ENCODE measurements around the gene RAPGEF6.

Gene RAPGEF6

GRCh38 chr5:131610198-131611063, 24.6 kb downstream of the RAPGEF6 start:
- no peak for TF ChIP-seq FOXP2 (optimal IDR thresholded peaks at IDR 0.05; ENCODE audit: control extremely low read depth, extremely low read length, insufficient read depth)
- Histone ChIP-seq H3K4me3 (no peak overlapping the region), H3K9ac (ENCODE audit: insufficient read length) (no peak overlapping the region), H3K9me3 (ENCODE audit: low read depth, low read length) (no peaks in the 10 kb centered on the region), H3K27ac (no peak overlapping the region), H3K36me3 (ENCODE audit: insufficient read depth, low read length) (no peaks in the 10 kb centered on the region; the same call in 1 of the 2 replicates)
- no peak for DNase-seq (ENCODE audit: low read depth, low spot score)

- TF ChIP-seq POLR2AphosphoS5 (IDR thresholded peaks at IDR 0.05; ENCODE audit: borderline replicate concordance, low read depth, low read length) (no peak), EZH2 (IDR thresholded peaks at IDR 0.05) (no peak), FOXP2 (optimal IDR thresholded peaks at IDR 0.05; ENCODE audit: control extremely low read depth, extremely low read length, insufficient read depth) (no peak)
- DNase-seq (ENCODE audit: low read depth, low spot score), result no peak
- H3K9ac ChIP-seq (ENCODE audit: insufficient read length), result no peak overlapping the region
- H3K9me3 ChIP-seq (ENCODE audit: low read depth, low read length), result no peaks in the 10 kb centered on the region
- H3K4me3 ChIP-seq, result no peak overlapping the region
- no peak overlapping the region for H3K27ac ChIP-seq
- no peaks in the 10 kb centered on the region; the same call in 1 of the 2 replicates for H3K36me3 ChIP-seq (ENCODE audit: insufficient read depth, low read length)
Observed at GRCh38 chr5:131609774-131610173, 25.3 kb downstream of the RAPGEF6 start.

GRCh38 chr5:131608597-131608996, 26.4 kb downstream of the RAPGEF6 start:
- no peak for DNase-seq (ENCODE audit: low read depth, low spot score)

GRCh38 chr5:131607903-131608540, 27.0 kb downstream of the RAPGEF6 start:
- DNase-seq (ENCODE audit: low read depth, low spot score), result no peak
- TF ChIP-seq FOXP2 (optimal IDR thresholded peaks at IDR 0.05; ENCODE audit: control extremely low read depth, extremely low read length, insufficient read depth), result no peak
- no peak for TF ChIP-seq EZH2 (IDR thresholded peaks at IDR 0.05)
- TF ChIP-seq POLR2AphosphoS5 (IDR thresholded peaks at IDR 0.05; ENCODE audit: borderline replicate concordance, low read depth, low read length), result no peak
- Histone ChIP-seq H3K36me3 (ENCODE audit: insufficient read depth, low read length) (peaks cover 5% of the 10 kb centered on the region; the same call in 1 of the 2 replicates), H3K4me3 (no peak overlapping the region), H3K27ac (no peak overlapping the region), H3K9me3 (ENCODE audit: low read depth, low read length) (no peaks in the 10 kb centered on the region), H3K9ac (ENCODE audit: insufficient read length) (no peak overlapping the region)

More at GRCh38 chr5:131608597-131608996, 26.4 kb downstream of the RAPGEF6 start:
- H3K9ac ChIP-seq (ENCODE audit: insufficient read length), result no peak overlapping the region
- no peak overlapping the region for H3K27ac ChIP-seq
- no peaks in the 10 kb centered on the region for H3K9me3 ChIP-seq (ENCODE audit: low read depth, low read length)
- TF ChIP-seq EZH2 (IDR thresholded peaks at IDR 0.05) (no peak), FOXP2 (optimal IDR thresholded peaks at IDR 0.05; ENCODE audit: control extremely low read depth, extremely low read length, insufficient read depth) (no peak), POLR2AphosphoS5 (IDR thresholded peaks at IDR 0.05; ENCODE audit: borderline replicate concordance, low read depth, low read length) (no peak)
- H3K36me3 ChIP-seq (ENCODE audit: insufficient read depth, low read length), result 0 out of 2 replicates have a peak, but pooled peaks cover 4% of the 10 kb centered on the region
- H3K4me3 ChIP-seq, result no peak overlapping the region

GRCh38 chr5:131607418-131607817, 27.6 kb downstream of the RAPGEF6 start:
- Histone ChIP-seq H3K9me3 (ENCODE audit: low read depth, low read length) (no peaks in the 10 kb centered on the region), H3K4me3 (no peak overlapping the region), H3K9ac (ENCODE audit: insufficient read length) (no peak overlapping the region), H3K36me3 (ENCODE audit: insufficient read depth, low read length) (peaks cover 11% of the 10 kb centered on the region), H3K27ac (no peak overlapping the region)
- no peak for DNase-seq (ENCODE audit: low read depth, low spot score)
- TF ChIP-seq FOXP2 (optimal IDR thresholded peaks at IDR 0.05; ENCODE audit: control extremely low read depth, extremely low read length, insufficient read depth), result no peak
- TF ChIP-seq EZH2 (IDR thresholded peaks at IDR 0.05), result no peak
- TF ChIP-seq POLR2AphosphoS5 (IDR thresholded peaks at IDR 0.05; ENCODE audit: borderline replicate concordance, low read depth, low read length), result no peak

GRCh38 chr5:131605086-131605485, 29.9 kb downstream of the RAPGEF6 start:
- Histone ChIP-seq H3K36me3 (ENCODE audit: insufficient read depth, low read length) (peaks cover 16% of the 10 kb centered on the region), H3K4me3 (no peak overlapping the region), H3K9ac (ENCODE audit: insufficient read length) (no peak overlapping the region), H3K9me3 (ENCODE audit: low read depth, low read length) (no peaks in the 10 kb centered on the region), H3K27ac (no peak overlapping the region)
- no peak for TF ChIP-seq FOXP2 (optimal IDR thresholded peaks at IDR 0.05; ENCODE audit: control extremely low read depth, extremely low read length, insufficient read depth)
- TF ChIP-seq POLR2AphosphoS5 (IDR thresholded peaks at IDR 0.05; ENCODE audit: borderline replicate concordance, low read depth, low read length), result no peak
- no peak for TF ChIP-seq EZH2 (IDR thresholded peaks at IDR 0.05)
- DNase-seq (ENCODE audit: low read depth, low spot score), result no peak

GRCh38 chr5:131595088-131596033, 39.7 kb downstream of the RAPGEF6 start:
- Histone ChIP-seq H3K27ac (no peak overlapping the region), H3K9me3 (ENCODE audit: low read depth, low read length) (no peaks in the 10 kb centered on the region; the same call in 1 of the 2 replicates), H3K9ac (ENCODE audit: insufficient read length) (no peak overlapping the region), H3K36me3 (ENCODE audit: insufficient read depth, low read length) (peaks cover 17% of the 10 kb centered on the region), H3K4me3 (no peak overlapping the region)
- no peak for TF ChIP-seq FOXP2 (optimal IDR thresholded peaks at IDR 0.05; ENCODE audit: control extremely low read depth, extremely low read length, insufficient read depth)
- TF ChIP-seq POLR2AphosphoS5 (IDR thresholded peaks at IDR 0.05; ENCODE audit: borderline replicate concordance, low read depth, low read length), result no peak
- TF ChIP-seq EZH2 (IDR thresholded peaks at IDR 0.05), result no peak
- no peak for DNase-seq (ENCODE audit: low read depth, low spot score)

All from SK-N-MC (cell line).